Measurements from ENCODE around the gene ARHGAP21.
A peak's percentile ranks its signal among the peaks of the same experiment; 100 is the strongest.

The ARHGAP21 gene

DNA sequence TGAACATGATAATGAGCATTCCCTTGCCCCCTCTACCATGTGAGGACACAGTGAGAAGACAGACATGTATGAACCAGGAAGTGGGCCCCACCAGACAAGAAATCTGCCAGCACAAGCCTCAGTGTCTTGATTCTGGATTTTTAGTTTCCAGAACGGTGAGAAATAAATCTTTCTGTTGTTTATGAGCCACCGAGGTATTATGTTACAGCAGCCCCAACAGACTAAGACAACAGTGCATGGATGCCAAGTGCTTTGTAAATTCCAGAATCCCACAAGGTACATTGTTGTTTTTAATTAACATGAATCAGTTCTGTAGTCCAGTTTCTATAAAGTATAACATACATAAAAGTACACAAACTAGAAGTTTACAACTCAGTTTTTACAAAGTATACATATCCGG lies 162.2 kb downstream of the ARHGAP21 start:
- peaks cover 8% of the 10 kb centered on the region for H3K27me3 Mint-ChIP-seq

DNA sequence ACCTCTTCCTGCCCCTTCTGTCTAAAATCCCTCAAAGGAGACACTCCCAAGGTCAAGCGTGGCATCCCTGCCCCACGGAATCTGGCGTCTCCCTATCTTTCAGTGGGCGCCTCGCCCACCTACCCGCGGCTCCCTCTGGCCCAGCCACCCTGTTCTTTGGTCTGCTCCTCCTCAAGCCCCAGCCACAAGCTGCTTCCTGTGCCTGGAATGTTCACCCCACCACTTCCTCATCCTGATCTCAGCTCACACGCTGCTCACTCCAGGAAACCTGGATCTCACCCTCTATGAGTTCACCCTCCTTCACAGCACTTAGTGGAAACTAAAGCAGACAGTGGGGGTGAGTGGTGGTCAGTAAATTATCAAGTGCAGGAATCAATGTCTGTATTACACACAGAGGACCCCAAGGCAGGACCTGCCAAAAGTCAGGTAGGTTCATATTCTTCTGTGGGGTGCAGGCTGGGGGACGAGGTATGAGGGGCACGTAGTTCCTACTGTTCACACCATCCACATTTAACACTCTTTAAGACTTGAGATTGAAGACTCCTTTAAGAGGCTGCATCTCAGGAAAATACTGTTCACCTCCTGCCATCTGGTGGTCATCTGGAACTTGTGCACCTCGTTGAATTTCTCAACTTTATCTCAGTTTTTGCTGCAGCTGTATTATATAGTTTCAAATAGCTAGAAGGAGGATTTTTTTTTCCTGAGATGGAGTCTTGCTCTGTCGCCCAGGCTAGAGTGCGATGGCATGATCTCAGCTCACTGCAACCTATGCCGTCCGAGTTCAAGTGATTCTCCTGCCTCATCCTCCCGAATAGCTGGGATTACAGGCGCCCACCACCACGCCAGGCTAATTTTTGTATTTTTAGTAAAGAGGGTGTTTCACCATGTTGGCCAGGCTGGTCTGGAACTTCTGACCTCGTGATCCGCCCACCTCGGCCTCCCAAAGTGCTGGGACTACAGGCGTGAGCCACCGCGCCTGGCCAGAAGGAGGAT lies 166.6 kb downstream of the ARHGAP21 start:
- Mint-ChIP-seq H3K27me3 (peaks cover 8% of the 10 kb centered on the region), H3K27ac (peak overlapping the region; percentile 2 to 16), H3K9me3 (no peaks in the 10 kb centered on the region), H3K4me1 (peaks cover 9% of the 10 kb centered on the region), H3K4me3 (no peak overlapping the region)
- DNase-seq (peak; percentile 15 to 33), ATAC-seq (peak; percentile 66)

More for the DNA sequence above, 162.2 kb downstream of the ARHGAP21 start:
- ATAC-seq (no peak), DNase-seq (no peak)
- H3K9me3 Mint-ChIP-seq: no peaks in the 10 kb centered on the region
- H3K4me1 Mint-ChIP-seq: peaks cover 8% of the 10 kb centered on the region
- no peak overlapping the region for H3K27ac Mint-ChIP-seq
- H3K4me3 Mint-ChIP-seq: no peak overlapping the region

- ATAC-seq: no peak
- Mint-ChIP-seq H3K27me3 (peaks cover 8% of the 10 kb centered on the region), H3K4me3 (no peak overlapping the region), H3K27ac (no peak overlapping the region), H3K4me1 (peaks cover 9% of the 10 kb centered on the region), H3K9me3 (no peaks in the 10 kb centered on the region)
- DNase-seq: no peak
These were observed 167.4 kb downstream of the ARHGAP21 start for GRCh38 chr10:24556126-24556749.

- ATAC-seq (no peak), DNase-seq (no peak)
- H3K4me3 Mint-ChIP-seq: no peak overlapping the region
- H3K4me1 Mint-ChIP-seq: peaks cover 9% of the 10 kb centered on the region
- H3K9me3 Mint-ChIP-seq: no peaks in the 10 kb centered on the region
- peaks cover 8% of the 10 kb centered on the region for H3K27me3 Mint-ChIP-seq
- no peak overlapping the region for H3K27ac Mint-ChIP-seq
These were observed 169.7 kb downstream of the ARHGAP21 start for GRCh38 chr10:24554036-24554435.

- DNase-seq: no peak
- Mint-ChIP-seq H3K4me3 (no peak overlapping the region), H3K4me1 (peaks cover 9% of the 10 kb centered on the region), H3K27ac (no peak overlapping the region), H3K9me3 (no peaks in the 10 kb centered on the region), H3K27me3 (peaks cover 8% of the 10 kb centered on the region)
- no peak for ATAC-seq
These were observed 170.6 kb downstream of the ARHGAP21 start for GRCh38 chr10:24553051-24553612.

DNA sequence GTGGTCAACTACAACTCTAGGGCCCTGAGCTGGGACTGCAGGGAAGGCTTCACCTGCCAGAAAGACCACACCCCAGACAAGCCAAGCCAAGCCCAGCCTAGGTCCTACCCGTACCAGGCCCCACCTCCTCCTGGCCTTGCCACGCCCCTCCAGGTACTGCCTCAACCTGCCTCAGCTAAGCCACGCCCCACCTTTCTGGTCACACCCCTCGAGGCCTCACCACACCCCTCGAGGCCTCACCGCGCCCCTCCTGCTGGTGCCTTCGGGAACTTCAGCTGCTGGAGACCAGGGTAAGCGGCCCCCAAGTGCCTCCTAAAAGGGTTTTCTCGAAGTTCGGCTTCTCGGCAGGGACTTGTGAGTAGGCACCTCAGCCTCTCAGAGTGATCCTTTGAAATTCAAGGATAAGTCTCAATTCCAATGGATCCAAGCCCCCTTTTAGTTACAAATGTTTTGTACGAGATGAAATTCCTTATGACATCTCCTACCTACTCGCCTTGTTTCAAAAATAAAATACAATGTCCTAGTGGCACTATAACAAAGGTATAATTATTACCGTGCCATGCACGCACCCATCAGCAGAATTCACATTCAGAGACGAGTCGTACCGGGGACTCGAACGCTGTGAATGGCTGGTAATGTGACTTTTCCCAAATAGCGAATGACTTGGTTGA lies 171.2 kb downstream of the ARHGAP21 start:
- Mint-ChIP-seq H3K4me3 (no peak overlapping the region), H3K27me3 (peaks cover 8% of the 10 kb centered on the region), H3K9me3 (no peaks in the 10 kb centered on the region), H3K27ac (no peak overlapping the region), H3K4me1 (peaks cover 9% of the 10 kb centered on the region)
- DNase-seq: peak; percentile 14 to 17
- ATAC-seq: peak; percentile 50

- H3K4me3 Mint-ChIP-seq: no peak overlapping the region
- H3K9me3 Mint-ChIP-seq: no peaks in the 10 kb centered on the region
- no peaks in the 10 kb centered on the region for H3K4me1 Mint-ChIP-seq
- H3K27ac Mint-ChIP-seq: no peak overlapping the region
- no peak for ATAC-seq
- peaks cover 3% of the 10 kb centered on the region for H3K27me3 Mint-ChIP-seq
- DNase-seq: no peak
These were observed 172.5 kb downstream of the ARHGAP21 start for GRCh38 chr10:24551161-24551560.

DNA sequence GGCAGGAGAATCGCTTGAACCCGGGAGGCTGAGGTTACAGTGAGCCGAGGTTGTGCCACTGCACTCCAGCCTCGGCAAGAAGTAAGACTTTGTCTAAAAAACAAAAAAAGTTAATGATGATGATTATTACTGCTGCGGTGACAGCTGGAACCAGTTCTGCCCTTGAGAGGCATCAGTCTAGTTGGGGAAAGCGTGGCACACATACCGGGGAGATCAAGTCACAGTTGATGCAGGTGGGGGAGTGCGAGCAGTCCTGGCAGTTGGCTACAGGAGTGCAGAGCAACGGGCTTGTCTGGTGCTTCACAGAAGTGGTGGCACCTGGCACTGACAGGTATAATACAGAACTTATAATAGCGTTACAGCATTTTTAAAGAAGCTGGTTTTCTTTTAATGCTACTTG lies 173.0 kb downstream of the ARHGAP21 start:
- Mint-ChIP-seq H3K9me3 (no peaks in the 10 kb centered on the region), H3K4me3 (no peak overlapping the region), H3K27ac (no peak overlapping the region), H3K27me3 (peaks cover 8% of the 10 kb centered on the region), H3K4me1 (no peaks in the 10 kb centered on the region)
- no peak for DNase-seq
- no peak for ATAC-seq

DNA sequence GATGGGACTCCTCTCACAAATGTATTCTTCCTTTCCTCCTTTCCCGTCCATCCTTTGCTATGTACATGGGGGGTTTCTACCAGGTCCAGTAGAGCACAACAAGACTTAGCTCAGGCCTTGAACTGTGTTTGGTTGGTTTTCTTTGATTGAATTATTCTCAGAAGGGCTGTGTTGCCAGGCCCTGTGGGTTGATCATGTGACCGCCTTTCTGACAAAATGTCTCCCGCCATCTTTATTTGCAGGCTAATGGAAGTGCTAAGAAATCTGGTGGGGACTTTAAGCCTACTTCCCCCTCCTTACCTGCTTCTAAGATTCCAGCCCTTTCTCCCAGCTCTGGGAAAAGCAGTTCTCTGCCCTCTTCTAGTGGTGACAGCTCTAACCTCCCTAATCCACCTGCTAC lies 178.1 kb downstream of the ARHGAP21 start:
- no peak overlapping the region for H3K27ac Mint-ChIP-seq
- no peak for DNase-seq
- H3K9me3 Mint-ChIP-seq: no peaks in the 10 kb centered on the region
- no peak overlapping the region for H3K4me3 Mint-ChIP-seq
- ATAC-seq: no peak
- H3K4me1 Mint-ChIP-seq: no peaks in the 10 kb centered on the region
- peaks cover 8% of the 10 kb centered on the region for H3K27me3 Mint-ChIP-seq

DNA sequence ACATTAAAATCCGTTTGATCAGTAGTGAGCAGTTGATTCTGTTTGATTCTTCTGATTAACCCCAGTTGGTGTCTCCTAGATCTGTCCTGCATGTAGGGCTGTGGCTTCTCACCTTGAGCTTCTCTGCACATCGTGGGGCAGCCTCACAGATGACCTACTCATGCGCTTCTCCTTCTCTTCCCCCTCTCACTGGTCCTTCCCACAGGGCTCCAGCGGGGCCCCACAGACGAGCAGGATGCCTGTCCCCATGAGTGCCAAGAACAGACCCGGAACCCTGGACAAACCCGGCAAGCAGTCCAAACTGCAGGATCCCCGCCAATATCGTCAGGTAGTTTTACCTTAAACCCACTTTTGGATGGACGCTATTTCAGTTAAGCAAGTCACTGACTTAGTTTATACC lies 178.9 kb downstream of the ARHGAP21 start:
- Mint-ChIP-seq H3K27ac (no peak overlapping the region), H3K4me1 (no peaks in the 10 kb centered on the region), H3K4me3 (no peak overlapping the region), H3K27me3 (peaks cover 8% of the 10 kb centered on the region), H3K9me3 (no peaks in the 10 kb centered on the region)
- DNase-seq (no peak), ATAC-seq (no peak)

DNA sequence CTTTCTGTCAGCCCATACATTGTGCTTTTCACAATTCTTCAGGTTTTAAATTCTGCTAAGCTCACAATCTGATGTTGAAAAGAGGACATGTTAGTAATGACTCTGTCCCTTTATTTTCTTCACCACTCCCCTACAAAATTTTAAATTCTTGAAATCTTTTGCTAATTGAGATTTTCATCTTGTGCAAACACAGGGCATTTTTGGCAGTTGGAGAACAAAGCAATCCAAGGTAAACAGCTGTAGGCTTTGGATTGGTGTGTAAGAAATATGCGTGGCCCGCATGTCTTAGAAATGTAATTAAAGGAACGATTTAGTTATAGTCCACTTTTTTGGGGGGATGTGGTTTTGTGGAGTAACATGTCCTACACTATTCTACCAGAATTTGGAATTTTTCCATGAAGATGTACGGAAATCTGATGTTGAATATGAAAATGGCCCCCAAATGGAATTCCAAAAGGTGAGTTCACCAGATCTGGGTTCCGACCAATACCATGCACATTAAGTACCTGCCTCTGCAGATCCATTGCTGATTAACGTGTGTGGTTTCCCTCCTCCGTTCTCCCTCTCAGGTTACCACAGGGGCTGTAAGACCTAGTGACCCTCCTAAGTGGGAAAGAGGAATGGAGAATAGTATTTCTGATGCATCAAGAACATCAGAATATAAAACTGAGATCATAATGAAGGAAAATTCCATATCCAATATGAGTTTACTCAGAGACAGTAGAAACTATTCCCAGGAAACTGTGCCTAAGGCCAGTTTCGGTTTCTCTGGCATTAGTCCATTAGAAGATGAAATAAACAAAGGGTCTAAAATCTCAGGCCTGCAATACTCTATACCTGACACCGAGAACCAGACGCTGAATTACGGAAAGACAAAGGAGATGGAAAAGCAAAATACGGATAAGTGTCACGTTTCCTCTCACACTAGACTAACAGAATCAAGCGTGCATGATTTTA lies 181.1 kb downstream of the ARHGAP21 start:
- no peak overlapping the region for H3K4me3 Mint-ChIP-seq
- H3K27me3 Mint-ChIP-seq: peaks cover 8% of the 10 kb centered on the region
- H3K4me1 Mint-ChIP-seq: no peaks in the 10 kb centered on the region
- no peak for ATAC-seq
- no peak overlapping the region for H3K27ac Mint-ChIP-seq
- DNase-seq: no peak
- H3K9me3 Mint-ChIP-seq: no peaks in the 10 kb centered on the region

- no peak for ATAC-seq
- no peaks in the 10 kb centered on the region for H3K4me1 Mint-ChIP-seq
These were observed 182.4 kb downstream of the ARHGAP21 start for GRCh38 chr10:24541239-24541753.

GRCh38 chr10:24536636-24537035 lies 187.1 kb downstream of the ARHGAP21 start:
- Mint-ChIP-seq H3K9me3 (peaks cover 7% of the 10 kb centered on the region in 2 donors), H3K4me1 (no peaks in the 10 kb centered on the region)
- no peak for ATAC-seq

More at GRCh38 chr10:24541239-24541753, 182.4 kb downstream of the ARHGAP21 start:
- no peak for DNase-seq
- peaks cover 7% of the 10 kb centered on the region for H3K27me3 Mint-ChIP-seq
- no peak overlapping the region for H3K4me3 Mint-ChIP-seq
- H3K9me3 Mint-ChIP-seq: no peaks in the 10 kb centered on the region
- no peak overlapping the region for H3K27ac Mint-ChIP-seq

DNA sequence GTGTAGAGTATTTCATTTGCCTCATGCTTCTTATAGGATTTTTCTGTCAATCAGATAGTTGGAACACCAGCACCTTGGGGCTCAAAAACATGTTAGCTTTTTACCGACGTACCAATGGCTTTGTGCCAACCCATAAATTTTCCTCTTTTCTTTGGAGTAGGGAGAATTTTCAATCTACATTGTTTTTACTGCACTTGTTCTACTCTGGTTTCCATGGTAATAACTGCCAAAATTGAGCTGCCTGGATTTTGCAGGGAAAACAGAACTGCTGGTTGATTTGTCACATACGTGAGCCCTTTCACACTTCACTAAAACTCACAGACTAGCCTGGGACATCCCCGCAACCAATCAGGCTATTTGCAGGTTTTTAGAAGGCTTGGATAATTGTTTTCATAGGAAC lies 189.7 kb downstream of the ARHGAP21 start:
- no peak for ATAC-seq
- Mint-ChIP-seq H3K4me3 (no peak overlapping the region), H3K9me3 (peaks cover 7% of the 10 kb centered on the region in 2 donors), H3K27ac (no peak overlapping the region), H3K27me3 (peaks cover 9% of the 10 kb centered on the region), H3K4me1 (no peaks in the 10 kb centered on the region)
- no peak for DNase-seq

More at GRCh38 chr10:24536636-24537035, 187.1 kb downstream of the ARHGAP21 start:
- no peak overlapping the region for H3K27ac Mint-ChIP-seq
- no peak for DNase-seq
- no peak overlapping the region for H3K4me3 Mint-ChIP-seq
- peaks cover 9% of the 10 kb centered on the region for H3K27me3 Mint-ChIP-seq
